GM12875 (cell line): Measurements from ENCODE around the gene GAK.
A peak's percentile ranks its signal among the peaks of the same experiment; 100 is the strongest.
"Not testable (repeated sequence)": the region's sequence is repeated elsewhere in the genome, so short reads cannot be mapped to it uniquely, and the experiment has no call there.

Experiments
- H3K4me3 ChIP-seq: one replicate; pipeline ENCODE4 v1.5.1; 2011; ENCODE audit warnings: low read depth, low read length, control low read depth
- CTCF ChIP-seq: IDR thresholded peaks from 2 replicates; pipeline ENCODE4 v1.5.1; 2011; ENCODE audit warnings: low read depth, mild to moderate bottlenecking, control low read depth, inconsistent platforms, low read length, moderate library complexity, borderline replicate concordance; ENCODE audit not compliant: insufficient read depth

GAK gene

GRCh38 chr4:946103-946450 lies 14.0 kb upstream of the GAK start:
- no peak for TF ChIP-seq CTCF
- no peak overlapping the region for H3K4me3 ChIP-seq

- no peak for TF ChIP-seq CTCF
- H3K4me3 ChIP-seq = no peak overlapping the region
These were observed 13.4 kb upstream of the GAK start for GRCh38 chr4:945274-946102.

- H3K4me3 ChIP-seq = not testable (repeated sequence)
These were observed 7.4 kb upstream of the GAK start for GRCh38 chr4:939508-939907.

- no peak for TF ChIP-seq CTCF
- peak overlapping the region; percentile 98 for H3K4me3 ChIP-seq
These were observed 576 bp upstream of the GAK start for GRCh38 chr4:932713-933070.

- no peak for TF ChIP-seq CTCF
These were observed 739 bp downstream of the GAK start for GRCh38 chr4:931194-931959.

DNA sequence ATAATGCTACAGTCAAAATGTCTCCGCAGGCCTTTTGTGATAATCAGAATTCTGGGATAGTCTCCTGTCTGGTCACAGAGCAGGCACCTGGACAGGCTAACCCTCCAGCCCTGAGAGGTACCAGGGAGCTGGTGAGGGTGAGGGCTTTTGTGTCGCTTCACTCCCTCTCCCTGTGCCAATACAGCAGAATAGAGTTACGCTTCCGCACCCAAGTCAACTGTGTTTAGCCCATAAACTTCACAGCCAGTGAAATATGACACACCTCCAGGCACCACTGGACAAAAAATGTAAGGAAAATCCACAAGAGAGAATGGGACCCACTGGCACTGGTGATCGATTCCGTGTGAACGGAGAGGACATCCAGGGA lies 1.3 kb downstream of the GAK start:
- no peak for TF ChIP-seq CTCF
- H3K4me3 ChIP-seq = peak overlapping the region; percentile 98

More at GRCh38 chr4:931194-931959, 739 bp downstream of the GAK start:
- H3K4me3 ChIP-seq = peak overlapping the region; percentile 98

GRCh38 chr4:930028-930551 lies 2.0 kb downstream of the GAK start:
- TF ChIP-seq CTCF = no peak
- H3K4me3 ChIP-seq = no peak overlapping the region
